A204.1 (cell line): Measurements from ENCODE around the gene PRAMEF13.
"Not testable (repeated sequence)": the region's sequence is repeated elsewhere in the genome, so short reads cannot be mapped to it uniquely, and the experiment has no call there.

Experiments
- FAIRE-seq: peaks from 2 replicates; lab custom pipeline; 2012; peaks lifted over from hg19 to GRCh38; lab: Jason Lieb, UNC

PRAMEF13 gene, protein sequence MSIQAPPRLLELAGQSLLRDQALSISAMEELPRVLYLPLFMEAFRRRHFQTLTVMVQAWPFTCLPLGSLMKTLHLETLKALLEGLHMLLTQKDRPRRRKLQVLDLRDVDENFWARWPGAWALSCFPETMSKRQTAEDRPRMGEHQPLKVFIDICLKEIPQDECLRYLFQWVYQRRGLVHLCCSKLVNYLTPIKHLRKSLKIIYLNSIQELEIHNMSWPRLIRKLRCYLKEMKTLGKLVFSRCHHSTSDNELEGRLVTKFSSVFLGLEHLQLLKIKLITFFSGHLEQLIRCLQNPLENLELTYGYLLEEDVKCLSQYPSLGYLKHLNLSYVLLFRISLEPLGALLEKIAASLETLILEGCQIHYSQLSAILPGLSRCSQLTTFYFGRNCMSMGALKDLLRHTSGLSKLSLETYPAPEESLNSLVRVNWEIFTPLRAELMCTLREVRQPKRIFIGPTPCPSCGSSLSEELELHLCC

DNA sequence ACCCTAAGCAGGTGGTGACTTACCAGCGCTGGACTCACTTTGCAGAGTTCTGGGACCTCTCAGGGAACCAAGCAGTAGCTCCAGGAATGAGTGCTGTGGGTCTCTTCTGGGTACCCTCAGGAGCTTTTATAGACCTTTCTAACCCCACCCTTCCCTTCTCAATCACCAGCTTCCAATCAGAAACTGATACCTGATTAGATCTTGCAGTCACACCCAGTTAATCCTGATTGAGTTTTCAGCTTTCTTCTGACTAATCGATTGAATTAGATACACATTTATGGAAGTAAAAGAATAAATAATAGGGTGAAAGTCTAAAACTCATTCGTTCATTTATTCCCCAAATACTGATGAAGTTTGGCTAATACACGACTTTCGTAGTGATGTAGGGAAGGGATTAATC, at the start of gene PRAMEF13:
TSS of gene PRAMEF13 (minus strand) at position 101 of the 400 bp plus-strand sequence. CDS start 1,820 bp downstream, outside the sequence.
- FAIRE-seq: not testable (repeated sequence)

DNA sequence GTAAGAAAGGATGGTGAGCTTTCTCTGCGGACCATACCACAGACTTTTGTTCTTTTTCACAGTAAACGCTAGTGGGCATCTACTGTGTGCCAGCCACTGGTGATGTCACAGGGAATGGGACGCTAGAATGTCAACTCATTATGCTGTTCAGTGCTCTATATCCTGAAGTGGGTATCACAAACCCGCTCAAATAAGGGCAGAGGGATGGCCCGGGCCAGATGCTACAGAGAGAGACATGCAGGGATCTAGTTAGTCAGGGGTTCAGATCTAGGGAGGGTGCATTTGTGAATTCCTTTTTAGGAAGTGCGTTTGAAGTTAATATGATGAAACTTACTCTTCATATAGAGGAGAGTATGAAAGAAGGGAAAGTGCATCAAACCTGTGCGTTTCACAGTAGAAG, 45.9 kb upstream of the PRAMEF13 start:
- not testable (repeated sequence) for FAIRE-seq

DNA sequence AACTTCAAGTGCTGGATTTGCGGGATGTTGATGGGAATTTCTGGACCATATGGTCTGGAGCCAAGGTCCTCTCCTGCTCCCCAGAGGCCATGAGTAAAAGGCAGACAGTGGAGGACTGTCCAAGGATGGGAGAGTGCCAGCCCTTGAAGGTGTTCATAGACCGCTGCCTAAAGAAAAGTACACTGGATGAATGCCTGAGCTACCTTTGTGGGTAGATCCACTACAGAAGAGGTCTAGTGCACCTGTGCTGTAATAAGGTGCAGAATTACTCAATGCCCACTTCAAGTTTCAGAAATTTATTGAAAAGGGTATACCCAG, 45.3 kb upstream of the PRAMEF13 start:
- not testable (repeated sequence) for FAIRE-seq

DNA sequence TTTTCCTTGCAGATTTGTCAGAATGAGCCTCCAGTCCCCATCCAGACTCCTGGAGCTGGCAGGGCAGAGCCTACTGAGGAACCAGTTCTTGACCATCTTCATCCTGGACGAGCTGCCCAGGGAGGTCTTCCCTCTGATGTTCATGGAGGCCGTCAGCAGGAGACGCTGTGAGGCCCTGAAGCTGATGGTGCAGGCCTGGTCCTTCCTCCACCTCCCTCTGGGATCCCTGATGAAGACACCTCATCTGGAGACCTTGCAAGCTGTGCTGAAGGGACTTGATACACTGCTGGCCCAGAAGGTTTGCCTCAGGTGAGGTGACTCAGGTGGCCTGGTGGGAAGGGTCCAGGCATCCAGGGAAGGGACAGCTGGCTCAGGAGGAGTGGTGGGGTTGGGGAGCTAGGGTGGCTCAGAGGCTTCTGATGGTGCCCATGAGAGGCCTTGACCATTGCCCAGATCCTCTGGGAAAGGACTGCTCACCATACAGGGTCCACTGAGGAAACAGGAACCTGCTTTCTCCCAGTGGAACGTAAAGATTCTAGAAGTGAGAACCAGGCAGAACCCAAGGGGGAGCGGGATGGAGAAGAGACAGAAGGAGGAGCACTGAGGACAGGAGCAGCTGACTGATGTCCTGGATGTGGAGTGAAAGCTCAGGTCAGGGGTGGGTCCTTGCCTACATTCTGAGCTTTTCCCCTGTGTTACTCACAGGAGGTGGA, 44.8 kb upstream of the PRAMEF13 start:
- FAIRE-seq: not testable (repeated sequence)

DNA sequence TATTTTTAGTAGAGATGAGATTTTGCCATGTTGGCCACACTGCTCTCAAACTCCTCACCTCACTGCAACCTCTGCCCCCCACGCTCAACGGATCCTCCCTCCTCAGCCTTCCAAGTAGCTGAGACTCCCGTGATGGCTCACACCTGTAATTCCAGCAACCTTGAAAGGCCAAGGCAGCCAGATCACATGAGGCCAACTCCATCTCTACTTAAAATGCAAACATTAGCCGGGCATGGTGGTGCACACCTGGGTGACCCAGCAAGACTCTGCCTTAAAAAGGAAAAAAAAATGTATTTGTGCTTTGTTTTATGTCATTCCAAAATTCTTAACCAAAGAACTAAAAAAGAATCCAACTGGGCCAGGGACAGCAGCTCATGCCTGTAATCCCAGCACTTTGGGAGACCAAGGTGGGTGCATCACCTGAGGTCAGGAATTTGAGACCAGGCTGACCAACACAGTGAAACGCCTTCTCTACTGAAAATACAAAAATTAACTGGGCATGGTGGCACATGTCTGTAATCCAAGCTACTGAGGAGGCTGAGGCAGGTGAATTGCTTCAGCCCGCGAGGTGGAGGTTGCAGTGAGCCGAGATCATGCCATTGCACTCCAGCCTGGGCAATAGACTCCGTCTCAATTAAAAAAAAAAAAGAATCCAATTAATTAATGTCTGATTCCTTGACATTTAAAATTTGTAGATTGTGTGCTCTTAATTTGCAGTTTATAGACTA, 42.5 kb upstream of the PRAMEF13 start:
- not testable (repeated sequence) for FAIRE-seq

DNA sequence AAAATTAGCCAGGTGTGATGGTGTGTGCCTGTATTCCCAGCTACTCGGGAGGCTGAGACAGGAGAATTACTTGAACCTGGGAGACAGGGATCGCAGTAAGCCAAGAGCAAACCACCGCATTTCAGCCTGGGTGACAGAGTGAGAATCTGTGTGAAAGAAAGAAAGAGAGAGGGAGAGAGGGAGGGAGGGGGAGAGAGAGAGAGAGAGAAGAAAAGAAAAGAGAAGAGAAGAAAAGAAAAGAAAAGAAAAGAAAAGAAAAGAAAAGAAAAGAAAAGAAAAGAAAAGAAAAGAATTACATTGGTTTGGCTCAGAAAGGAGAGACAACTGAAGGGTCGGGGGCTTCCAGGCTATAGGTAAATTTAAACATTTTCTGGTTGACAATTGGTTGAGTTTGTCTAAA, 38.4 kb upstream of the PRAMEF13 start:
- not testable (repeated sequence) for FAIRE-seq

DNA sequence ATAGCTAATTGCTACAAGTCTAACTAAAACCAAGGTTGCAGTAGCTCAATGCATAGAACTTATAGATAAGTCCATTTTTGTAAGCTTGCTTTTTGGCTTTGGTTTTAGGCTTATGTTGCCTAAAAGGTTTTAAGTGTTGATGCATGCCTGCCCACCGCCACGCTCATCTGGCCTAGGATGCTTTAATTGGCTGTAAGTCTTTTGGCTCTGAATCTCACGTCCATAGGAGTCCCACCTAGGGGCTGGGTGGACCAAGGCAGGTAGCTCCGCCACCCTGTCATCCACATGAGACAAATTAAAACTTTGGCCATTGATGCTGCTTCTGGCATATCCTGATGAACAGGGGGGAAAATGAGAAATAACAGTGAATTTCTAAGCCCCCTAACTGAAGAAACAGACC, 36.4 kb upstream of the PRAMEF13 start:
- not testable (repeated sequence) for FAIRE-seq

DNA sequence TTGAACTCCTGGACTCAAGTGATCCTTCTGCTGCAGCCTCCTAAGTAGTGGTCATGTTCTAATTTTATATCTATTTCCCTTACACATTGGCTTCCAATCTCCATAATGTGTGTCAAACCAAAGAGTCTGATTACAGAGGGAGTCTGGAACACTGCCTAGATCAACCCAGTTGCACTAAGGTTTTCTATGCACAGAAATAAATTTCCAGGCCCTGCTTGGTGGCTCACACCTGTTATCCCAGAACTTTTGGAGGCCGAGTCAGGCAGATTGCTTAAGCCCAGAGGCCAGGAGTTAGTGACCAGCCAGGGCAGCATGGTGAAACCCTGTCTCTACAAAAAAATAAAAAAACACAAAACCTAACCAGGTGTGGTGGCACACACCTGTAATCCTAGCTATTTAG, 32.8 kb upstream of the PRAMEF13 start:
- not testable (repeated sequence) for FAIRE-seq

DNA sequence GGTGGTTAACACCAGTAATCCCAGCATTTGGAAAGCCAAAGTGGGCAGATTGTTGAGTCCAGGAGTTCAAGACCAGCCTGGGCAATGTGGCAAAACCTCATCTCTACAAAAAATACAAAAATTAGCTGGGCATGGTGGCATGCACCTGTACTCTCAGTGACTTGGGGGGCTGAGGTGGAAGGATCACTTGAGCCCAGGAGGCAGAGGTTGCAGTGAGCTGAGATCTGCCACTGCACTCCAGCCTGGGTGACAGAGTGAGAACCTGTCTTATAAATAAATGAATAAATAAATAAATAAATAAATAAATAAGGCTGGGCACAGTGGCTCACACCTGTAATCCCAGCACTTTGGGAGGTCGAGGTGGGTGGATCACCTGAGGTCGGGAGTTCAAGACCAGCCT, 30.8 kb upstream of the PRAMEF13 start:
- FAIRE-seq: not testable (repeated sequence)

DNA sequence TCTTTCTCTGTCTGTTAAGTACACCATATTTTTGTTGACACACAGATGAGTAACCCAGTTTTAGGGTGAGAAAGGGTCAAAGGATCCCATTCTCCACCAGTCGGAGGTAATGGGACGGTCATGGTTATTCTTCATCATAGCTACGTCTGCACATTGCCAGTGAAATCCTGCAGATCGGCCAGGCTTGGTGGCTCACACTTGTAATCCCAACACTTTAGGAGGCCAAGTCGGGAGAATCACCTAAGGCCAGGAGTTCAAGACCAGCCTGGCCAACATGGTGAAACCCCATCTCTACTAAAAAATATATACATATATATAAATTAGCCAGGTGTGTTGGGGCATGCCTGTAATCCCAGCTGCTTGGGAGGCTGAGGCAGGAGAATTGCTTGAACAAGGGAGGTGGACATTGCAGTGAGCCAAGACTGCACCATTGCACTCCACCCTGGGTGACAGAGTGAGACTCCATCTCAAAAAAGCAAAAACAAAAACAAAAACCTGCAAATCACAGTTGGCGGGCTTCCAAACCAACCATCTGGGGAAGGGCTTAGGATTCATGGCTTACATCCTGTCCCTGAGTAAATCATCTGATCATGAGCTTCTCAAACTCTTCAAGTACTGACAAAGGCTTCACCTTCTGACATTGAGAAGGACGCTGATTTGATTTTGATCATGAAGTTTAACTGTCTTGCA, 30.0 kb upstream of the PRAMEF13 start:
- FAIRE-seq: not testable (repeated sequence)

DNA sequence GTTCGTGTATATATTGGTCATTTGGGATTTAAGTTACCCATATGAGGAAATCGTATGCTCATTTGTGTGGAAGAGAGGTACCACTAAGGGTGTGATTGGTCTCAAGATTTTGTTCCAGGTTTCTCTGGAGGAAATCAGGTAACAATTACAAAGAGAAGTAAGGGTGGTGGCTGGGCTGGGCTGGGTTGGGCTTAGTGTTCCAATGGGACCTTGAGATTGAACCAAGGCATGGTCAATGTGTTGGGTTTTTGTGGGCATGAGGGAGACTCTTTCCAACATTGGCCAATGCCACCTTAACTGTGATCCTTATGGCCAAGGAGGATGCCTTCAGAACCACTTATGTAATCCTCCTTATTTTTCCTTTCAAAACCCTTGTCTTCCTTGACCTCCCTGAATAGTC, 29.4 kb upstream of the PRAMEF13 start:
- FAIRE-seq: not testable (repeated sequence)

DNA sequence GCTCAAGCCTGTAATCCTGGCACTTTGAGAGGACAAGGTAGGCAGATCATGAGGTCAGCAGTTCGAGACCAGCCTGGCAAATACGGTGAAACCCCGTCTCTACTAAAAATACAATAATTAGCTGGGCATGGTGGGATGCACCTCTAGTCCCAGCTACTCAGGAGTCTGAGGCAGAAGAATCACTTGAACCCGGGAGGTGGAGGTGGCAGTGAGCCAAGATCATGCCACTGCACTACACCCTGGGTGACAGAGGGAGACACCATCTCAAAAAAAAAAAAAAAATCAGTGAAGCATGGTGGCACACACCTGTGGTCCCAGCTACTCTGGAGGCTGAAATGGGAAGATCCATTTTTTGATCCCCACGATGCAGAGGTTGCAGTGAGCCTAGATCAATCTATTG, 28.9 kb upstream of the PRAMEF13 start:
- FAIRE-seq: not testable (repeated sequence)

DNA sequence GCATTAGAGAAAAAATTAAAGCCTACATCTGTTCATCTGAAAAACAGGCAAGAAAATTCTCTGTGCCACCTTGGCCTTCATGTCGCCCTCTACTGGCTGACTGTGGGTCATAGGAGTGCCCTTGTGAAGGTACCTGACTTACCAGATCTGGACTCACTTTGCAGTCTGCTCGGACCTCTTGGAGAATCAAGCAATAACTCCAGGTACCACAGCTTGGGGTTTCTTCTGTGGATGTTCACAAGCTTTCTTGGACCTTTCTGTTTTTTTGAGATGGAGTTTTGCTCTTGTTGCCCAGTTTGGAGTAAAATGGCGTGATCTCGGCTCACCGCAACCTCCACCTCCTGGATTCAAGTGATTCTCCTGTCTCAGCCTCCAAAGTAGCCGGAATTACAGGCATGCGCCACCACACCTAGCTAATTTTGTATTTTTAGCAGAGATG, 27.2 kb upstream of the PRAMEF13 start:
- FAIRE-seq: no peak

DNA sequence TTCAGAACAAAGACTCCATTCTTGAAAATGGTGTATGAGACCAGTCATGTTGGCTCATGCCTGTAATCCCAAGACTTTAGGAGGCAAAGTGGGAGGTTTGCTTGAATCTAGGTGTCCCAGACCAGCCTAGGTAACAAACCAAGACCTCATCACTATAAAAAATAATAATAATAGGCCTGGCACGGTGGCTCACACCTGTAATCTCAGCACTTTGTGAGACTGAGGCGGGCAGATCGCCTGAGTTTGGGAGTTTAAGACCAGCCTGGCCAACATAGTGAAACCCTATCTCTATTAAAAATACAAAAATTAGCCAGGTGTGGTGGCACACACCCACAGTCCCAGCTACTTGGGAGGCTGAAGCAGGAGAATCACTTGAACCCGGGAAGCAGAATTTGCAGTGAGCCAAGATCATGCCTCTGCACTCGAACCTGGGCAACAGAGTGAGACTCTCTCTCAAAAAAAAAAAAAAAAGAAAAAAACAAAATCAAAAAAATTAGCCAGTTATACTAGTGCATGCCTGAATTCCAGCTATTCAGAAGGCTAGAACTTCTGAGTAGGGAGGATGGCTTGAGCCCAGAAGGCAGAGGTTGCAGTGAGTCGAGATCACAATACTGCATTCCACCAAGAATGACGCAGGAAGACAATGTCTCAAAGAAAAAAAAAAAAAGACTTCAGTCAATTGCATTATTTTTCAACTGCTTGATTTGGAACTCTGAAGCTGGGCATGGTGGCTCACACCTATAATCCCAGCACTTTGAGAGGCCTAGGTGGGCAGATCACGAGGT, 26.3 kb upstream of the PRAMEF13 start:
- FAIRE-seq: not testable (repeated sequence)

DNA sequence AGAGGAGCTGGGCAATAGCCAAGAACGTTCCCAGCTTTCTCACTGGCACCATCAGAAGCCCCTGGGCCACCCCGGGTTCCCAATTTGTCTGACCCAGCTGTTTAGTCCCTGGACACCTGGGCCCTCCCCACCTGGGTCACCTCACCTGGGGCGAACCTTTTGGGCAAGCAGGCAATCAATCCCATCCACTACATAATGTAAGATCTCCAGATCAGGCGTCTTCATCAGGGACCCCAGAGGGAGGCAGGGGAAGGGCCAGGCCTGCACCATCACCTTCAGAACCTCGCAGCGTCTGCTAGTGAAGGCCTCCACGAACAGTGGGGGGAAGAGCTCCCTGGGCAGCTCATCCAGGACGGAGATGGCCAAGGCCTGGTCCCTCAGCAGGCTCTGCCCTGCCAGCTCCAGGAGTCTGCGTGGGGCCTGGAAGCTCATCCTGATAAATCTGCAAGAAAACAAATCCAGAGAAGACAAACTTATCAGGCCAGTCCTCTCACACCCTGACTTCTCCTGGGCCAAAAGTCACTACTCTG, 24.5 kb upstream of the PRAMEF13 start, which contains the start of gene PRAMEF18:
TSS of gene PRAMEF18 (minus strand) at position 480 of the 530 bp plus-strand sequence. CDS start at position 432, 48 bp downstream.
- FAIRE-seq: not testable (repeated sequence)

DNA sequence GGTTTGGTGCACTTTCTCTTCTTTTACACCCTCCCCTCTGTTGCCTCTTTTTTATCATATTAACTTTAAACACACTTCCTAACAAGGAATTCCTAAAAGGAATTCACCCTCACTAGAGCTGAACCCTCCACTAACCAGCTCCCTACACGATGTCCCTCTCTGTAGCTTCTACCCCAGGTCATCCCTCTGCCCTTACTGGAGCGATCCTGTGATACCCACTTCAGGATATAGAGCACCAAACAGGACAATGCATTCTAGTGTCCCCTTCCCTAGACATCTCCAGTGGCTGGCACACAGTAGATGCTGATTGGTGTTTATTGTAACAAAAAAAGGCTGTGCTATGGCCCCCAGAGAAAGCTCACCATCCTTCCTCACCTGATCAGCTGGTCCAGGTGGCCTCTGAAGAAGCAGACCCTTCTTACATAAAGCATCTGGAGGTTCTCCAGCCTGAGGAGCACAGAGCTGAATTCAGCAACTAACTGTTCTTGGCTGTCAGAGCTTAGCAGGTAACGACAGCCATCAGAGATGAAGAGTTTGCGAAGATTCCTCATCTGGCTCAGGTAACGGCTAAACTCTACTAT, 23.4 kb upstream of the PRAMEF13 start:
- FAIRE-seq: no peak

DNA sequence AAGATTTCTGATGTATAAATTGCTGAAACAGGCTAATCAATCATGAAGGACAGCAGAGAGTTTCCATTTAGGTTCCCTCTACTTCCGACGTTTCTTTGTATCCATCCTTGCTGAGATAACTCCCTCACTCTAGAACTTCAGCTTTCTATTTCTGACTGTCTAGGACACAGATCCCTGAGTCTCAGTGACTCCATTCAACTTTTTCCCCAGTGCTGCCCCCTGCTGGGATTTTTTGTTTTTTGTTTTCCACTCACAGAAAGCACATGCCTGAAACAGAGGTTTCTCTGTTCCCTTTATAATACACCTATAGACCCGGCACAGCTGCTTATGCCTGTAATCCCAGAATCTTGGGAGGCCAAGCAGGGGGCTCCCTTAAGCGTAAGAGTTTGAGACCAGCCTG, 21.6 kb upstream of the PRAMEF13 start:
- not testable (repeated sequence) for FAIRE-seq

DNA sequence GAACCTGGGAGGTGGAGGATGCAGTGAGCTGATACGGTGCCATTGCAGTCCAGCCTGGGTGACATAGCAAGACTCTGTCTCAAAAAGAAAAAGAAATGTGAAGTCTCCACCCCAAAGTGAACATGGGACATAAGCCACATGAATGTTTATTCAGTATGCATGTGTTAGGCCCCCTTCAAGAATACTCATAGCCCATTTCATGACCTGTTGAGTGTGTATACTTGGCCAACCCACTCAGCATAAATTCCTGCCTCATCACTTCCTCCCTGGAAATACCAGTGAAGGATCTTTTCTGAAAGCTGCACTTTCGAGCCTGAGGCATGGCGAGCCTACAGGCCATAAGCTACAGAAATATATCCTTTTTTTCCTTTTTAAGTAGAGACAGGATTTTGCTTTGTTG, 18.0 kb upstream of the PRAMEF13 start:
- FAIRE-seq: not testable (repeated sequence)

DNA sequence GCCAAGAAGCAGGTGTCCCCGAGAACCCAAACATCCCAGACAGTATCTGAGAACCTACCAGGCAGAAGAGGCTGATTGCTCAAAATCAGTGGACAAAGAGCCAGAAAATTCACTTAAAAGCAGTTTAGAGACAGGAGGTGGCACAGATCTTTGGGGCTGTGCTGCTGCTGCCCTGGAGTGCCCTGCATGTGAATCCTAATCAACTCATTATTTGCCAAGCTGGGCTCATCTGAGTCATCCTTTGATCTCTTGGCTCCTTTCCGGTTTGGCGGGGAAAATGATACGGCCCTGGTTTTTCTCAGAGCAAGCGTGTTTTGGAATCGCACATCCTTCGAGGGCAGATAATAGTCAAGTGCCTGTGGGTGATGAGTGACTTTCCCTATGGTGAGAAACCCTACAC, 15.4 kb upstream of the PRAMEF13 start:
- FAIRE-seq: not testable (repeated sequence)

DNA sequence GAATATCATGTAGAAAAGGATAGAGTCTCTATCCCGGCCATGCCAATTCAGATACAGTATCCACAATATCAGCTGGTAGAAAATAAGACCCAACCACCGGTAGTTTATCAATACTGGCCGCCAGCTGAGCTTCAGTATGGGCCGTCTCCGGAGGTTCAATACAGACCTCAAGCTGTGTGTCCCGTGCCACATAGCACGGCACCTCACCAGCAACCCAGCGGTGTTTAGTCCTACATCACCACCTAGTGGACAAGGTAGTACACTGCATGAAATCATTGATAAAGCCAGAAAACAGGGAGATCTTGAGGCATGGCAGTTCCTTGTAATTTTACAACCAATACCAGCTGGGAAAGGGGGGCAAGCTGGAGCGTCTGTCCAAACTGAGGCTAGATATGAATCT, 7.5 kb upstream of the PRAMEF13 start:
- not testable (repeated sequence) for FAIRE-seq
